Endothelial cell of umbilical vein (primary cell): ENCODE data around the gene CFAP61. TPM values are rescaled to one million over a fixed set of nuclear protein-coding genes. Genes with fewer than 3 reads are reported as not detected.

Experiments
- BruUV-seq: library from RNA; stranded (reverse); fragments of 400-500 nt; replicated peaks from 2 replicates; lab custom pipeline; 2021; lab: Mats Ljungman, UMichigan
- CTCF ChIA-PET: fragments of 300-600, 350-600 bp; sonication (Branson Sonifier 250); formaldehyde crosslinking; loops from one replicate; lab custom pipeline; 2021; ENCODE audit warnings: antibody characterized with exemption, inconsistent platforms; lab: Charles Lee
- POLR2A ChIA-PET: fragments of 300-600, 350-600 bp; sonication (Branson Sonifier 250); formaldehyde crosslinking; loops from one replicate; lab custom pipeline; 2021; ENCODE audit warnings: antibody characterized with exemption, inconsistent platforms; lab: Charles Lee
- DNase-seq: peaks from one replicate; pipeline ENCODE4 v3.0.0-alpha.2; 2011; ENCODE audit warnings: low read depth, low spot score
- FAIRE-seq: peaks from 2 replicates; lab custom pipeline; 2011; peaks lifted over from hg19 to GRCh38; lab: Jason Lieb, UNC
- H2AFZ ChIP-seq: 2 replicates; pipeline ENCODE4 v1.6.0; 2012; ENCODE audit warnings: low read depth, low read length, control low read depth, inconsistent platforms
- H3K27ac ChIP-seq: 2 replicates; pipeline ENCODE4 v1.5.1; 2011; ENCODE audit warnings: low read depth, mild to moderate bottlenecking, control low read depth, low read length, moderate library complexity; ENCODE audit not compliant: insufficient read depth
- H3K27me3 ChIP-seq, 2 experiments: 2 replicates each; pipeline versions ENCODE4 v1.6.0 to v1.6.1; 2011; ENCODE audit warnings: low read length in 2 of 2, mixed read lengths in 1 of 2; ENCODE audit not compliant: control insufficient read depth in 2 of 2, insufficient read depth in 2 of 2
- H3K36me3 ChIP-seq, 2 experiments: 2 replicates in 1 of 2; 3 replicates in 1 of 2; pipeline ENCODE4 v1.5.1; 2011; ENCODE audit warnings: low read length in 2 of 2, mild to moderate bottlenecking in 1 of 2, moderate library complexity in 1 of 2; ENCODE audit not compliant: control insufficient read depth in 2 of 2, insufficient read depth in 2 of 2; ENCODE audit errors: extremely low read depth in 1 of 2
- H3K4me1 ChIP-seq: 3 replicates; pipeline ENCODE4 v1.5.1; 2011; ENCODE audit warnings: mild to moderate bottlenecking, low read length; ENCODE audit not compliant: control insufficient read depth, insufficient read depth; ENCODE audit errors: extremely low read depth
- H3K4me2 ChIP-seq: 2 replicates; pipeline ENCODE4 v1.6.1; 2011; ENCODE audit warnings: low read length, control low read depth, mixed read lengths; ENCODE audit not compliant: insufficient read depth
- H3K4me3 ChIP-seq, 3 experiments: fragments of 200-600 bp in 1 of 3; sonication (generic), shearing (Covaris generic) in 1 of 3; replicated peaks in 1 of 3; 2 replicates each; pipeline ENCODE4 v1.5.1; 2011 to 2016; ENCODE audit warnings: control low read depth in 3 of 3, low read length in 3 of 3, mild to moderate bottlenecking in 2 of 3, inconsistent platforms in 1 of 3, low read depth in 1 of 3, moderate library complexity in 1 of 3; ENCODE audit not compliant: insufficient read depth in 1 of 3
- H3K79me2 ChIP-seq: 2 replicates; pipeline ENCODE4 v1.6.0; 2012; ENCODE audit warnings: low read length, inconsistent platforms; ENCODE audit not compliant: control insufficient read depth, insufficient read depth
- H3K9ac ChIP-seq: replicated peaks from 2 replicates; pipeline ENCODE3; 2011; ENCODE audit warnings: low read length, control low read depth; ENCODE audit not compliant: insufficient read depth; ENCODE audit errors: extremely low read depth
- H3K9me1 ChIP-seq: replicated peaks from 3 replicates; pipeline ENCODE4 v1.6.0; 2011; ENCODE audit warnings: mild to moderate bottlenecking, low read length; ENCODE audit not compliant: control insufficient read depth, insufficient read depth; ENCODE audit errors: extremely low read depth
- H3K9me3 ChIP-seq: replicated peaks from 2 replicates; pipeline ENCODE4 v1.5.1; 2012; ENCODE audit warnings: low read length, inconsistent platforms; ENCODE audit not compliant: control insufficient read depth, insufficient read depth
- H4K20me1 ChIP-seq: replicated peaks from 2 replicates; pipeline ENCODE3; 2011; ENCODE audit warnings: mild to moderate bottlenecking, low read length; ENCODE audit not compliant: control insufficient read depth, insufficient read depth; ENCODE audit errors: extremely low read depth
- CTCF ChIP-seq, 2 donors: IDR thresholded peaks; 1 replicate in 1 of 2; 2 replicates in 1 of 2; pipeline ENCODE4 v1.5.1; 2011; ENCODE audit warnings: low read length in 2 of 2, mild to moderate bottlenecking in 2 of 2, moderate library complexity in 2 of 2, control low read depth in 1 of 2, inconsistent platforms in 1 of 2, low read depth in 1 of 2; ENCODE audit not compliant: insufficient read depth in 1 of 2; ENCODE audit errors: extremely low read depth in 1 of 2
- EZH2 ChIP-seq: IDR thresholded peaks from 2 replicates; pipeline ENCODE4 v1.6.1; 2012; ENCODE audit warnings: borderline replicate concordance, low read depth, mild to moderate bottlenecking, moderate library complexity, low read length, inconsistent platforms; ENCODE audit not compliant: severe bottlenecking
- FOS ChIP-seq: IDR thresholded peaks from 2 replicates; pipeline ENCODE4 v1.6.1; 2011; ENCODE audit warnings: mild to moderate bottlenecking, low read length, moderate library complexity, borderline replicate concordance; ENCODE audit not compliant: insufficient read depth
- GATA2 ChIP-seq: IDR thresholded peaks from 2 replicates; pipeline ENCODE4 v1.7.0; 2011; ENCODE audit warnings: low read depth, mild to moderate bottlenecking, moderate library complexity, mixed read lengths, low read length; ENCODE audit not compliant: insufficient read length, insufficient read depth
- JUN ChIP-seq: IDR thresholded peaks from 2 replicates; pipeline ENCODE4 v1.6.1; 2011; ENCODE audit warnings: borderline replicate concordance, low read depth; ENCODE audit not compliant: insufficient read length, insufficient read depth
- MAX ChIP-seq: IDR thresholded peaks from 2 replicates; pipeline ENCODE4 v1.6.1; 2011; ENCODE audit not compliant: insufficient read depth, insufficient read length
- MYC ChIP-seq: IDR thresholded peaks from one replicate; pipeline ENCODE4 v1.6.1; 2011; ENCODE audit warnings: mild to moderate bottlenecking, low read depth, low read length
- POLR2A ChIP-seq: IDR thresholded peaks from 2 replicates; pipeline ENCODE4 v1.6.1; 2012; ENCODE audit warnings: low read depth, mild to moderate bottlenecking, control low read depth, low read length
- POLR2AphosphoS5 ChIP-seq: IDR thresholded peaks from 2 replicates; pipeline ENCODE4 v1.6.1; 2012; ENCODE audit warnings: low read depth, mild to moderate bottlenecking, control low read depth, low read length, moderate library complexity; ENCODE audit not compliant: insufficient read depth
- dilution Hi-C: fragments of 300-500 bp; cut with MboI; formaldehyde crosslinking; loops from one replicate; pipeline ENCODE4 v1.15.0; 2019; ENCODE audit warnings: low sequenced_read_pairs; ENCODE audit not compliant: extremely low pct_ligation_motif_present
- intact Hi-C: fragments of 100-400 bp; cut with micrococcal nuclease; formaldehyde crosslinking; loops from one replicate; pipeline ENCODE4 v1.10.0; 2022
- polyA plus RNA-seq, 4 experiments: library from polyadenylated mRNA; depleted of rRNA in 3 of 4; stranded (reverse) in 3 of 4; unstranded in 1 of 4; fragments of >200 nt; gene quantifications; 2 replicates each; pipeline versions ENCODE4 v1.2.1 to v1.2.3, GENCODE V29; 2011 to 2012; ENCODE audit warnings: missing spikeins in 1 of 4
- total RNA-seq: library from RNA; stranded (reverse); gene quantifications from 2 replicates; pipeline ENCODE4 v1.2.3, GENCODE V29; 2021

The CFAP61 gene
- total and polyA plus RNA-seq, 2 donors (not counting 3 experiments of a cell fraction or from before 2014, with no cell fraction given): not detected

- no peaks in the 10 kb centered on the region for H3K79me2 ChIP-seq
- no peaks in the 10 kb centered on the region for H3K9me1 ChIP-seq
- BruUV-seq: no TSS peak
- dilution Hi-C loops (no loop called here), intact Hi-C loops (no loop called here)
- no peak overlapping the region for H3K4me3 ChIP-seq
- CTCF ChIA-PET: interaction anchor here (1.2 kb wide), 1 partner anchor 83 kb away, joined by 3 read pairs; no protein-coding TSS in a partner anchor
- TF ChIP-seq MYC: no peak
- TF ChIP-seq JUN: no peak
- TF ChIP-seq MAX: no peak
- no peak for TF ChIP-seq CTCF (IDR thresholded peaks at IDR 0.05; ENCODE audit: extremely low read depth in 1 of 2, insufficient read depth in 1 of 2, low read depth in 1 of 2, low read length in 2 of 2)
- no peak for TF ChIP-seq POLR2A
- TF ChIP-seq FOS: no peak
- no peak for TF ChIP-seq EZH2
- no peak for TF ChIP-seq GATA2
- TF ChIP-seq POLR2AphosphoS5: no peak
- H3K9me3 ChIP-seq: no peaks in the 10 kb centered on the region
- POLR2A ChIA-PET: no interaction called here
- no peaks in the 10 kb centered on the region for H3K27me3 ChIP-seq
- H3K4me1 ChIP-seq: no peaks in the 10 kb centered on the region
- H2AFZ ChIP-seq: no peak overlapping the region
- H3K9ac ChIP-seq: no peak overlapping the region
- FAIRE-seq: no peak
- no peaks in the 10 kb centered on the region for H4K20me1 ChIP-seq
- H3K4me2 ChIP-seq: no peak overlapping the region
- no peak for DNase-seq
- no peak overlapping the region for H3K27ac ChIP-seq
- no peaks in the 10 kb centered on the region for H3K36me3 ChIP-seq
Observed at GRCh38 chr20:20321134-20321533, 268.8 kb downstream of the CFAP61 start.
